HG03378 (cell line): ENCODE measurements around the gene THSD4.

Experiments
- ATAC-seq: cut with Tn5 transposase; IDR thresholded peaks from one replicate; pipeline ENCODE4 v1.9.1; 2021; ENCODE audit warnings: mild to moderate bottlenecking, moderate library complexity; ENCODE audit not compliant: unreplicated experiment

Gene THSD4

DNA sequence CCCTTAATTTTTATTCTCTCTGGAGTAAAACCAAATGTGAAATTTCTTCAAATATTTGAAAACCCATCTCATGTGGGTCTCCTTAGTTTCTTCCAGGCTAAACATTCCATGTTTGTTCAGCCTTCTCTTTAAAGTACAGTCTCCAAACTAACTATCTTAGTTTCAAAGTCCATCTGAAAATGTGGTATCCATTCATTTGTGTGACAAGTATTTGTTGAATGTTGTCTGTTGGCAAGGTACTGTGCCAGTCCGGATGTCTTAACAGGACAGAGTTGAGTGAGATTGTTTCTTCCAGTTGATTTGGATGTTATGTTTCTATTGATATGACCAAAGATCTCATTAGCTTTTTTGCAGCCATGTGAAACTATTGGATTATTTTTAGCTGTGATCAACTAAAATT lies 347.4 kb downstream of the THSD4 start:
- no peak for ATAC-seq

DNA sequence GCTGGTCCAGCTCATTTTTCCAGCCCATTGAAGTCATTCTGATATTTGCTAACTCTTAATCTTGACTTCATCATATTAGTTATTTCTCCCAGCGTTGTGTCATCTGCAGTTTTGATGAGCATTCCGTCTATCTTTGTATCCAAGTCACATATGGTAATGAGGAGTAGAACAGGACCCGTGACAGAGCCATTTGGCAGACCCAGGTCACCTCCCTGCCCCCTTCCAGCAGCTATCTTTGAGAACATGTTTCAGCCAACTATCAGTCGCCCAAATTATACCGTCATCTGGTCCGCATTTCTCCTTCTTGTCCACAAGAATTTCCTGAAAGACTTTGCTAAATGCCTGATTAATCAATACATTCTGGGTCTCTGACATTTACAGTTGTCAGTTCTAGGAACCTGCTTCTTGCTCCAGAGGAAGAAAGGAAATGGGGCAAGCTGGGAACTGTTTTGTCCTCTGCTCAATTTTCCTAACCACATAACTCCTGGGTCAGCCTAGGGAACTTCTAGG lies 347.9 kb downstream of the THSD4 start:
- no peak for ATAC-seq

- ATAC-seq, result no peak
Observed at GRCh38 chr15:71465131-71465955, 350.1 kb downstream of the THSD4 start.

- ATAC-seq, result no peak
Observed at GRCh38 chr15:71468715-71469114, 353.4 kb downstream of the THSD4 start.

- ATAC-seq, result no peak
Observed at GRCh38 chr15:71469413-71469812, 354.1 kb downstream of the THSD4 start.

- ATAC-seq, result no peak
Observed at GRCh38 chr15:71471347-71471746, 356.1 kb downstream of the THSD4 start.

DNA sequence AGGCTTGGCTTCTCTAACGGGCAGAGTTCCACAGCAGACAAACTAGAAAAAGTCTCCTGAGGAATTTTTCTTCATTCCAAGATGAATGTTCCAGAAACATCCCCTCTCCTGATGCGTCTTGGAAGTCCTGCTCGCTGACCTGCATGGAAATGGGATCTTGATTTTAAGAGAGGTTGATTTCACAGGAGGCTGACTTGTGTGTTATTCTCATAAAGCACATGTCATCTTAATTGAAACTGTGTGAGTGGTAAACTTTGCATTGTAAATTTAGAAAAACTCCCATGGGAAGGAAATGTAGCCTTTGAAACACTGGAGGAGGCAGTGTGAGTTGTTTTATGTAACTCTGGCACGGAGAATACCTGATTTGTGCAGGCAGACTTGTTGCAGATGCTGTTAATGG lies 357.3 kb downstream of the THSD4 start:
- ATAC-seq, result no peak

GRCh38 chr15:71473751-71474150 lies 358.5 kb downstream of the THSD4 start:
- no peak for ATAC-seq

DNA sequence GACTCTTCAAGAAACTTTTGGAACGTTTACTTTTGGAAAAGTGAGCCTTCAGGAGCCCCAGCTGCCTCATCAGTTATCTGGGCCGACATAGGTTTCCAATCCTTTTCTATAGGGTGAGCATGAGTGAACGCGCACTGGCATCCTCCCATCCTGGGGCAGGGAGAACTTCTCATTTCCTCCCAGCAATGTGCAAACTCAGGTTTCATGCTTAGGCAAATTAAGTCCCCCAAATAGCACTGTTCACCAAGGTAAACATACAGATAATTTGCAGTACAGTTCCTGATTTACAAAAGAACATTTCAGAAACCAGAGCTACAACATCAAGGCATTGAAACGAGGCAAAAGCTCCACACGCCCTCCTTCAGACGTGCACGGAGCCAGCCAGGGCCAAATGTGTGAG lies 361.6 kb downstream of the THSD4 start:
- ATAC-seq, result no peak

GRCh38 chr15:71480556-71480955 lies 365.3 kb downstream of the THSD4 start:
- no peak for ATAC-seq

- ATAC-seq, result no peak
Observed at GRCh38 chr15:71484080-71484479, 368.8 kb downstream of the THSD4 start.

DNA sequence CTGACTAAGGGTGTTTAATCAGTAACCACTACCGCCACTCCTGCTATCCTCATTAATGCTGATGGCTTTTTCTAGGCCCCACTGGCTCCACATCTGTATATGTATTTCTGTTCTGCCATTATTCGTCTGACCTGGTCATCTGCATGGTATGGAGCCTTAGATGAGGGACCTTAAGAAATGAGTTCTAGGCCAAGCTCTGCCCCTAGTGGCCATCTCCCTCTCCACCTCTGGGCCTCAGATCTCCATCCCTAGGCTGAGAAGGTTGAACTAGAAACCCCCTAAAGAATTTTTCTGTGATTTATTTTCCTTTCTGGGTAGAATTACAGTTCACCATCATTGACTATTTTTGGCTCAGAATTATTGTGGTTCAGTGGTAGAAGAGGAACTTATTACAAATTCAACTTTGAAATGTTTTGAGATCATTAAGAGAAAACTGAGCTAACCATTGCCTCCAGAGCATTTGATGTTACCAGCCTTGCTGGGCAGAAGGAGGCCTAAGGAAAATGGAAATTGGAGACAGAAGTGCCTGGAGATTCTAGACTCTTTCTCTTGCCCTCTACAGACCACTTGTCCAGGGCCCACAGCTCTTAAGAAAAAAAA lies 369.9 kb downstream of the THSD4 start:
- ATAC-seq, result no peak

DNA sequence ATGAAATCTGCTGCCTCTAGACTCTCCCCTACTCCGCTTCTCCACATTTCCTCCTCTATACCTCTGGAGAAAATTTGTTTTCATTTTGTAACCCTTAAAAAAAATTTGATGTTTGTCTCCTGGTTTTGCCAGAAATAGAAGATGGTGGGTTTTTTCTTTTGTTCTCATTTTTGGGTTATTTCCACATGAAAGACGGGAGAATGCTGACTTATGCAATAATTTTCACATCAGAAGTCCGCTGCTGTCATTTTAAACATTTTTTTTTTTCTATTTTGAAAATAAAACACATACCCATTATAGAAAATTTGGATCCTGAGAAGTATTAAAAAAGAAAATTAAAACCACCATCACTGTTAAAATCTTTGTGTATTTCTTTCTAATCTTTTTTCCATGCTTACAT lies 374.3 kb downstream of the THSD4 start:
- ATAC-seq, result no peak

DNA sequence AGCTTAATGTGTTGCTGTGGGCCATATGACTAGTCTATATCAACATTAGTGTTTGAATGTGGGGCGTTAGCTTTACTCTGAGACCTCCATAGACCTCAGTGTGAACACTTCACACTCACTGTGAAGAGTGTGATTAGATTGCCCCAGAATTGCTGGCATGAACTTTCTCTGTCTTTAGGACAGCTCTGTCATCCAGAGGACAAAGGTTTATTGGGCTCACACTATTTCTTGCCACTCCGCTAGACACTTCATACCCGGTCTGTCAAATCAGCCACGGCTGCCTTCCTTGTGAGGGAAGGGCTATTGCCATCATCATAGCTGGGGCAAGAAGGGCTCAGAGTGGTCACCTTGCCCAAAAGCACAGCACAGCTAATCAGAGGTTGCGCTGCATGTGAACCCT lies 378.3 kb downstream of the THSD4 start:
- no peak for ATAC-seq

DNA sequence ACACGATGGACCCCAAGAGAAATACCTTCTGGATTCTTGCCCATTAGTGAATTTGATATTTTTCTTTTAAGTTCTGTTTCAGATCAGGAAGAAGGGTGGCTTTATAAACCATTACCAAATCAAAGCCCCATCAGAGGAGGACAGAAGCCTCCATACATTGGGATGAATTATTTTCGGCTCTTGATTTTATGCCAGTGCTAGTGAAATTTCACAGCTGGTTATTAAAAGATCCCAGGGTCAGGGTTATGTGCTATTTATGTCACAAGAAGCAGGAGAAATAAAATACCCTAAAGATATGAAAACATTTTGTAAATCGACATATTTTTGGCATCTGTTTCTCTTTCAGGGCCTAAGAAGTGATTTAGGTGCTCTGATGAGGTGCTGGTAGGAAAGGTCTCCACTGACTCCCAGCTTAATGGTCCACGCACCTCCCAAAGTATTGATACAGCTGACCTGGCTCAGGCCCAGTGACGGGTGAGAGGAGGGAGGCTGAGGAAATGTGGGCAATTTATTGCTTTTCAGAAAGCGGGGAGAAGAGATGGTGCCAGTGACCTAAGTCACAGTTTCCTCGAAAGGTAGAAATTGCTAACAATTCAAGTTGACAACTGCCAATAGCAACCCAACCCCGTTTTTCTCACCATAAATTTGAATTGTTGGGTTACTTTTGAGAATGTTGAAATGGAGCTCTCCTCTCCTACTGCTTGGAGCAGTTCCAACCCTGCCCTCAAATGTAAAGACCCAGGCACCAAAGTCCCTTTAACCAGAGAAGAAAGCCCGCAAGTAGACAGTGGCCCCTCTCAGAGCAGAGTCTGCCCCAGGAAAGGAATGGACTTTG lies 379.5 kb downstream of the THSD4 start:
- ATAC-seq, result no peak

GRCh38 chr15:71495398-71495780 lies 380.1 kb downstream of the THSD4 start:
- no peak for ATAC-seq

- no peak for ATAC-seq
Observed at GRCh38 chr15:71496336-71496955, 381.2 kb downstream of the THSD4 start.

GRCh38 chr15:71501344-71502076 lies 386.2 kb downstream of the THSD4 start:
- no peak for ATAC-seq

DNA sequence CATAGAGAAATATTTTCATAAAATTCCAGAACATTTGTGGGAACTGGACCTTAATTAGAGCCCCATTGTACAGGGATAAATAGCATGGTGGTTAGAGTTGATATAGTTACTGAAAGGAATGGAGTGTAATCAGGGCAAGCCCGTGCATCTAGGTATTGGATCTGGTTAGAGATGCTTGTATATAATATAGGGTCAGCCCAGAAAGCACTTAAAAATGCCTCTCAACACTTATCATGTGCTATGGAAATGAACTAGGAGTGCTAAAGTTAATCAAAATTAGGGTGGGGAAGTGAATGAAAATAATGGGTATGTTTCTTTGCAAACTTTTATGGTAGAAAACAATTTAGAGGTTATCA lies 386.8 kb downstream of the THSD4 start:
- ATAC-seq, result no peak

GRCh38 chr15:71505962-71506361 lies 390.7 kb downstream of the THSD4 start:
- ATAC-seq, result no peak

GRCh38 chr15:71506946-71507345 lies 391.7 kb downstream of the THSD4 start:
- ATAC-seq, result no peak
